Stimulated activated CD4-positive, alpha-beta T cell treated with anti-CD3 and anti-CD28 coated beads, Interleukin-1b, Interleukin-23, amount 100 ng/mL, for 48 hours (primary cell): ENCODE results near the gene C1orf159.
A peak's percentile ranks its signal among the peaks of the same experiment; 100 is the strongest.

Experiments
- DNase-seq: peaks from one replicate; pipeline ENCODE4 v3.0.0-alpha.2; 2020

Gene C1orf159

GRCh38 chr1:1090424-1091343, 25.2 kb downstream of the C1orf159 start:
- DNase-seq = no peak

GRCh38 chr1:1089731-1090423, 26.0 kb downstream of the C1orf159 start:
- DNase-seq = no peak

GRCh38 chr1:1088801-1089680, 26.8 kb downstream of the C1orf159 start:
- no peak for DNase-seq

- no peak for DNase-seq
Observed at GRCh38 chr1:1088029-1088800, 27.7 kb downstream of the C1orf159 start.

- DNase-seq = no peak
Observed at GRCh38 chr1:1087351-1088028, 28.4 kb downstream of the C1orf159 start.

GRCh38 chr1:1086911-1087341, 29.0 kb downstream of the C1orf159 start:
- DNase-seq = no peak

GRCh38 chr1:1085911-1086841, 29.7 kb downstream of the C1orf159 start:
- no peak for DNase-seq

- DNase-seq = no peak
Observed at GRCh38 chr1:1085171-1085841, 30.6 kb downstream of the C1orf159 start.

GRCh38 chr1:1084372-1085170, 31.3 kb downstream of the C1orf159 start:
- DNase-seq = no peak

- no peak for DNase-seq
Observed at GRCh38 chr1:1083416-1084371, 32.2 kb downstream of the C1orf159 start.

GRCh38 chr1:1082776-1083415, 33.0 kb downstream of the C1orf159 start:
- no peak for DNase-seq

- no peak for DNase-seq
Observed at GRCh38 chr1:1082239-1082775, 33.6 kb downstream of the C1orf159 start.

- DNase-seq = no peak
Observed at GRCh38 chr1:1081311-1082238, 34.3 kb downstream of the C1orf159 start.

- DNase-seq = no peak
Observed at GRCh38 chr1:1080951-1081310, 35.0 kb downstream of the C1orf159 start.

- peak; percentile 35 for DNase-seq
Observed at GRCh38 chr1:1080122-1080757, 35.6 kb downstream of the C1orf159 start.
